Naive B cell (primary cell): ENCODE results near the gene FAM32A. TPM values are rescaled to one million over a fixed set of nuclear protein-coding genes. Genes with fewer than 3 reads are reported as not detected.

Source experiments
- ATAC-seq, 2 donors: fragments of 150-1000 bp; cut with Tn5 transposase; 2 replicates each; pipeline ENCODE4 v1.10.0; 2021; ENCODE audit warnings: low read depth in 2 of 2, mild to moderate bottlenecking in 2 of 2, moderate library complexity in 2 of 2
- DNase-seq: peaks from one replicate; pipeline ENCODE4 v3.0.0; 2022
- H3K27ac Mint-ChIP-seq, 6 donors: one replicate each; pipeline ENCODE4 v1.8.0; 2020 to 2022; ENCODE audit warnings: mild to moderate bottlenecking in 6 of 6, mixed read lengths in 6 of 6, moderate library complexity in 5 of 6, inconsistent platforms in 2 of 6
- H3K27me3 Mint-ChIP-seq, 3 donors: one replicate each; pipeline ENCODE4 v1.8.0; 2021 to 2022; ENCODE audit warnings: mixed read lengths in 3 of 3, mild to moderate bottlenecking in 1 of 3
- H3K36me3 Mint-ChIP-seq, 2 donors: one replicate each; pipeline ENCODE4 v1.8.0; 2020 to 2022; ENCODE audit warnings: mixed read lengths in 2 of 2, inconsistent platforms in 1 of 2, mild to moderate bottlenecking in 1 of 2
- H3K4me1 Mint-ChIP-seq, 3 donors: one replicate each; pipeline ENCODE4 v1.8.0; 2020 to 2022; ENCODE audit warnings: mixed read lengths in 3 of 3, inconsistent platforms in 1 of 3, mild to moderate bottlenecking in 1 of 3, moderate library complexity in 1 of 3
- H3K4me3 Mint-ChIP-seq, 8 donors: one replicate each; pipeline ENCODE4 v1.8.0; 2020 to 2022; ENCODE audit warnings: mild to moderate bottlenecking in 8 of 8, mixed read lengths in 8 of 8, moderate library complexity in 8 of 8, inconsistent platforms in 2 of 8
- H3K9me3 Mint-ChIP-seq, 7 donors: one replicate each; pipeline ENCODE4 v1.8.0; 2020 to 2022; ENCODE audit warnings: mixed read lengths in 7 of 7, mild to moderate bottlenecking in 5 of 7, inconsistent platforms in 2 of 7, moderate library complexity in 1 of 7
- polyA plus RNA-seq, 6 donors: library from polyadenylated mRNA; unstranded; fragments of 300-500 nt; fragmentation: Illumina TruSeq; gene quantifications; one replicate each; pipeline ENCODE4 v1.2.3, GENCODE V29; 2021; ENCODE audit warnings: low read depth in 6 of 6

Gene FAM32A
- polyA plus RNA-seq, 6 donors from 2014 or later, result 123 to 235 (median 155) TPM

DNA sequence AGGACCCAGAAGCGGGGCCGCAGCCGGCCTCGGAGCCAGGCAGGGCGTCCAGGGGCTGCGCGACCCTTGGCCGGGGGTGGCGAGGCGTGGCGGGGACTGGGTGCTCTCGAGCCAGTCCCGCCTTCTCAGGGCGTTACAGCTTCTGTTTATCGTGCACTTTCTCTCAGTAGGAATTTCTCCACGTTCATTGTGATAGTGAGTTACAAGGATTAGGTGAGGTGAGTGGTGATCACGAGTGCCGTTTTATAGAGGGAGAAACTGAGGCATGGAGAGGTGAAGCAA is 13.1 kb downstream of the FAM32A start:
- no peaks in the 10 kb centered on the region for H3K27me3 Mint-ChIP-seq
- peak overlapping the region; percentile 75 to 92 (median 86) for H3K4me3 Mint-ChIP-seq
- peaks cover 0 to 8% of the 10 kb centered on the region in 2 donors for H3K36me3 Mint-ChIP-seq
- ATAC-seq (no peak), DNase-seq (no peak)
- H3K27ac Mint-ChIP-seq, result peak overlapping the region in 4 of 6 donors; percentile 18 to 89 (median 84)
- peaks cover 35 to 53% (median 42%) of the 10 kb centered on the region in 3 donors for H3K4me1 Mint-ChIP-seq
- H3K9me3 Mint-ChIP-seq, result no peaks in the 10 kb centered on the region

DNA sequence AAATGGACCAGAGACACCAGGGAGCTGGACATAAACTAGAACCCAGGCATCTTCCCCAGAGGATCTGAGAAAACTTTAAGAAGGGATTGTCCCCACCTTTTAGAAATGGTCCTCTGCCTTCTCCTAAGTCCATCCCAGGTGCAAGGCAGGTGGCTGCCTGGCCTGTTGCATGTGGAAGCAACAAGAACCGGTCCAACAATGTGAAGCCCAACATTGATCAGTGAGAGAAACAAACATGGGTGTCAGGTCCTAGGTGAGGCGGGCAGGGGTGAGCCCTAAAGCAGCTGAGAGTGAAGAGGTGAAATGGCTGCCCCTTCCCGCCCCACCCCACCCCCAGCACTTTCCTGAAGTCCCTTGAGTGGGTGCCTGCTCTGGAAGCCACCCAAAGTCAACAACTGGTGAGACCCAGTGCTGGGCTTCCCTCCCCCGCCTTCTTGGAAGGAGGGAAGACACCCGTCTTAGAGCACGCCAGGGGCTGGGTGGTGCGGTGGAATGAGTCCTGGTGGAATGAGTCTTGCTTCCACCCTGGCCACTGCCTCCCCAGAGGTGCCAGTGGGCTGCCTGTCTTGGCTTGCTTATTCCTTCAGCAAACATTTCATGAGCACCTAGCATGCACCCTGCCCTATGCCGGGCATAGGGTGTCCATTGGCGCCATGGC is 14.2 kb downstream of the FAM32A start:
- H3K36me3 Mint-ChIP-seq, result peaks cover 0 to 10% of the 10 kb centered on the region in 2 donors
- H3K4me3 Mint-ChIP-seq, result peak overlapping the region in 7 of 8 donors; percentile 75 to 89 (median 86)
- no peak for DNase-seq
- no peaks in the 10 kb centered on the region for H3K9me3 Mint-ChIP-seq
- peak overlapping the region; percentile 44 to 89 (median 72) for H3K27ac Mint-ChIP-seq
- peaks cover 42 to 62% (median 51%) of the 10 kb centered on the region in 3 donors for H3K4me1 Mint-ChIP-seq
- no peaks in the 10 kb centered on the region for H3K27me3 Mint-ChIP-seq
- ATAC-seq, result no peak

DNA sequence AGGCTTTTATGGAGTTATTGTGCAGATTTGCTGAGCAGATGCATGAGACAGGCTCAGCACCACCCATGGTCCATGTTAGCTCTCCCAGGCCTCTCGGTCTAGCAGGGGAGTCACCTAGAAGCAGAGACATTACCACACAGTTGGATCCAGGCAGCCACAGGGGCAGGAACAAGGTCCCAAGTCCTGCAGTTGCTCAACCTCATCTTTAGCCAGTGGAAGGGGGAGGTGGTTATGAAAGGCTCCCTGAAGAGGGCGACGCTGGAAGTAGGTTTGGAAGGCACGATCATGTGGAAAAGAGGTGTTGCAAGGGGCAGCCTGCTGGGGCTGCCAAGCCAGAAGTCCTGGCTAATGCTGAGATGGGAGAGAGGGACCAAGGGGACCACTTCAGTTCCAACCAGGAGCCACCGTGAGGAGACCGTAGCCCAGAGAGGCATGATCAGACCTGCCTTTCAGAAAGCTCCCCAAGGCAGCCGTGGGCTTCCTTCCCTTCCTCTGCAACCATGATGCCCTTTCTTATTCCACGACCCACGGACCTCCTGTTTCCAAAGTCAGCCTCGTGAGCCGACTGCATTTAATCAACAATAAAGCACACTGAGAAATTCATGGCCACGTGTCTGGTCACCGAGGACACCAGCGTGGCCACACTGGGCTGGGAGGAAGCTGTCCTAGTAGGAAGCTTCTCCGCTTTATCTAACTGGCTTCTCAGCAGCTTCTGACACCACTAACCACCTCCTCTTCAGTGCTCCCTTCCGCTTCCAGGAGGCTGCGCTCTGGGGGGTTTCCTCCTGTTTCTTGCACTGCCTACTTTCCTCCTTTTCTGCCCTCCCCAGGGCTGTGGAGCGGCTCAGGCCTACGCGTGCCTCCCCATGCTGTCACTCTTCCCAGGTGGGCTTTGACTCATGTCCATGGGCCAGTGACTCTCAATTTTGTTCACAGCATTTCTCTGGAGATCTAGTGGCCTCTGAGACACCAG is 15.1 kb downstream of the FAM32A start:
- H3K4me1 Mint-ChIP-seq, result peaks cover 42 to 62% (median 51%) of the 10 kb centered on the region in 3 donors
- peak overlapping the region in 3 of 6 donors; percentile 62 to 74 (median 72) for H3K27ac Mint-ChIP-seq
- H3K9me3 Mint-ChIP-seq, result no peaks in the 10 kb centered on the region
- ATAC-seq, result no peak
- H3K36me3 Mint-ChIP-seq, result peaks cover 0 to 10% of the 10 kb centered on the region in 2 donors
- DNase-seq, result no peak
- H3K27me3 Mint-ChIP-seq, result no peaks in the 10 kb centered on the region
- peak overlapping the region in 7 of 8 donors; percentile 4 to 85 (median 59) for H3K4me3 Mint-ChIP-seq

DNA sequence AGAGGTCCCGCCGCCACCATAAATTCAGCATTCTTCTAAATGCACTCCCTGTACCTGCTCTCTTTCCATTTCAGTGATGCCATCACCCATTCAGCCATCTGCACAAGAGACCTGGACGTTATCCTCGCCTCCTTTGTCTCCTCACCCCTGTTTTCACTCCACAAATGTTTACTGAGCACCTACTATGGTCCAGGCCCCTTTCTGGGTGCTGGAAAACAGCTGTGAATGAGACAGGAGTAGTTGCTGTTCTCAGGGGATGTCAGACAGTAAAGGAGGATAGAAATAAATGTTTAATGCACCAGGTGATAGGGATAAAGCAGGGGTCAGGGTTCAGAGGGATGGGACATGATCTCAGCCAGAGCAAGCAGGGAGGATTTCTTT is 15.8 kb downstream of the FAM32A start:
- H3K27ac Mint-ChIP-seq, result peak overlapping the region in 1 of 6 donors; percentile 3
- H3K36me3 Mint-ChIP-seq, result peaks cover 0 to 10% of the 10 kb centered on the region in 2 donors
- peak overlapping the region in 6 of 8 donors; percentile 51 to 85 (median 63) for H3K4me3 Mint-ChIP-seq
- H3K4me1 Mint-ChIP-seq, result peaks cover 42 to 62% (median 51%) of the 10 kb centered on the region in 3 donors
- H3K27me3 Mint-ChIP-seq, result no peaks in the 10 kb centered on the region
- ATAC-seq, result no peak
- no peak for DNase-seq
- no peaks in the 10 kb centered on the region for H3K9me3 Mint-ChIP-seq

DNA sequence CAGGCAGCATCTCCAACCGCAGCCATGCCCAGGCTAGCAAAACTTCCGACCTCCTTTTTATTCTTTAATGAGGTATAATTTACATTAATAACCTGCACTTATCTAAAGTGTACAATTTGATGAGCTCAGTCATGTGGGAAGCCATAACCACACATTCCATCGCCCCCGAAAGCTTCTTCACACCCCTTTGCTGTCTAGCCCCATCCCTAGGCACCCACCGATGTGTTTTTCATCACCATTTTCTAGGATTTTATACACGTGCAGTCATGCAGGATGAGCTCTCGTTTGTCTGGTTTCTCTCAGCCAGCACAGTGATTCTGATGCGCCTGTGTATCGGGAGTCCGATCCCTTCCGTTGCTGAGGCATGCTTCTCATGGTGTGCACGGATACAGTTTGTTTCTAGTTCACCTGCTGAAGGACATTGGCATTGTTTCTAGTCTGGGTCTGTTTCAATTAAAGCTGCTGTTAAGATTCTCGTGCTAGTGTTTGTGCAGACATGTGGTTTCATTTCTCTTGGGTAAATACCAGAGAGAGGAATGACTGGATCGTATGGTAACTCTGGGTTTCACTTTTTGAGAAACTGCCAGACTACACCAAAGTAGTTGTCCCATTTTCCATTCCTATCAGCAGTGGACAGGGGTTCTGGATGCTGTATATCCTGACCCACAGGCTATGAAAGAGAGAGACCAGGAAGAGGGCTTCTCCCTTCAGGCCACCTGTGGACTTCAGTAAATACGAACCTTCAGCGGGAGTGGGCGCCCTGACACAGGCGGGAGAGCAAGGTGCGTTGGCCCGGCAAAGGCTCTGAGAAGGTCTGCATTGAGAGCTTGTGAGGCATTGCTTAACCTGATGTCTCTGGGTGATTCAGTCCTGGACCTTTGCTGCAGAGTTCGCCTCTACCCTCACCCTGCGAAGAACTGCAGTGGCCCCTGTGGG is 17.4 kb downstream of the FAM32A start:
- Mint-ChIP-seq H3K36me3 (peaks cover 0 to 15% of the 10 kb centered on the region in 2 donors), H3K4me3 (peak overlapping the region in 5 of 8 donors; percentile 31 to 69 (median 45)), H3K9me3 (no peaks in the 10 kb centered on the region), H3K27me3 (no peaks in the 10 kb centered on the region), H3K27ac (peak overlapping the region in 3 of 6 donors; percentile 15 to 82 (median 61)), H3K4me1 (peaks cover 41 to 62% (median 45%) of the 10 kb centered on the region in 3 donors)
- ATAC-seq, result no peak
- no peak for DNase-seq

DNA sequence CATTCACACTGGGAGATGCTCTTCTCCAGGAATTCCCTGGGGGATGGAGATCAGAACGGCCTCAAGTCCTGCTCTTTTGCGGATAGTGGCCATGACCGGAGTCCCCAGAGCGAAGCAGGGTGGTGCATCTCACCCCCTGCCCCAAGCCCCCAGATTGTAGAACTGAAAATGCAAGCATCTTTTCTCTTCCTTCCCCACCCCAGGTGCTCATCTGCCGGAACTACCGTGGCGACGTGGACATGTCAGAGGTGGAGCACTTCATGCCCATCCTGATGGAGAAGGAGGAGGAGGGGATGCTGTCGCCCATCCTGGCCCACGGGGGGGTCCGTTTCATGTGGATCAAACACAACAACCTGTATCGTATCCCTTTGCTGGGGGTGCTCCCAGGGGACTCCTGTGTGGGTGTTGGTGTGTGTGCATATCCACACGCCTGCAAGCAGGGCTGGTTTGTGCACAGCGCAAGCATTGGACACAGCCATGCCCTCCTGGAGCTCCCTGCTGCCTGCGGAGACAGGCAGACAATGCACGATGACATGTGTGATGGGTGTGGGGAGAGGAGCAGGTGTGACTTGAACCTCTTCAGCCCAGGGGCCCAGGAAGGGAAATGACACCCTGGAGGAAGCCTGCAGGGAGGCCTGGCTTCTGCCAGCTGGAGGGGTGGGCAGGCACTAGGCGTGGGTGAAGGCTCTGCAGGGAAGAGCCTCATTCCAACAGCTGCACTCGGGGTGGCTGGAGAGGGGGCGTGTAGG is 18.2 kb downstream of the FAM32A start:
- Mint-ChIP-seq H3K9me3 (no peaks in the 10 kb centered on the region), H3K4me1 (peaks cover 40 to 59% (median 42%) of the 10 kb centered on the region in 3 donors), H3K36me3 (peaks cover 5 to 21% of the 10 kb centered on the region in 2 donors), H3K4me3 (peak overlapping the region in 3 of 8 donors; percentile 30 to 45 (median 31)), H3K27ac (peak overlapping the region in 3 of 6 donors; percentile 42 to 82 (median 80)), H3K27me3 (no peaks in the 10 kb centered on the region)
- ATAC-seq (no peak), DNase-seq (no peak)

DNA sequence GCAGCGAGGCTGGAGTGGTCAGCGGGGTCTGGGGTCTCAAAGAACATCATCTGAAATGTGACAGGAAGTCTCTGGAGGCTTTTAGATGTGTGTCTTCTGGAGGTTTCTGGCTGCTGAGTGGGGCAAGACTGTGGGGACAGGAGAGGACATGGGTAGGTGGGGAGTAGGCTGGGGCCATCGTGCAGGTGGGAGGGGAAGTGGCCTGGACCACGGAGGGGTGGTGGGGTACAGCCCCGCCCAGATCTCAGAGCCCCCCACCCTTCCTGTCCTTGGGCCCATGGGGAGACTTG is 18.7 kb downstream of the FAM32A start:
- Mint-ChIP-seq H3K9me3 (no peaks in the 10 kb centered on the region), H3K27me3 (no peaks in the 10 kb centered on the region), H3K4me3 (peak overlapping the region in 1 of 8 donors; percentile 63), H3K36me3 (peaks cover 7 to 24% of the 10 kb centered on the region in 2 donors), H3K4me1 (peaks cover 34 to 53% (median 40%) of the 10 kb centered on the region in 3 donors), H3K27ac (peak overlapping the region in 3 of 6 donors; percentile 42 to 80 (median 76))
- ATAC-seq (no peak), DNase-seq (no peak)

DNA sequence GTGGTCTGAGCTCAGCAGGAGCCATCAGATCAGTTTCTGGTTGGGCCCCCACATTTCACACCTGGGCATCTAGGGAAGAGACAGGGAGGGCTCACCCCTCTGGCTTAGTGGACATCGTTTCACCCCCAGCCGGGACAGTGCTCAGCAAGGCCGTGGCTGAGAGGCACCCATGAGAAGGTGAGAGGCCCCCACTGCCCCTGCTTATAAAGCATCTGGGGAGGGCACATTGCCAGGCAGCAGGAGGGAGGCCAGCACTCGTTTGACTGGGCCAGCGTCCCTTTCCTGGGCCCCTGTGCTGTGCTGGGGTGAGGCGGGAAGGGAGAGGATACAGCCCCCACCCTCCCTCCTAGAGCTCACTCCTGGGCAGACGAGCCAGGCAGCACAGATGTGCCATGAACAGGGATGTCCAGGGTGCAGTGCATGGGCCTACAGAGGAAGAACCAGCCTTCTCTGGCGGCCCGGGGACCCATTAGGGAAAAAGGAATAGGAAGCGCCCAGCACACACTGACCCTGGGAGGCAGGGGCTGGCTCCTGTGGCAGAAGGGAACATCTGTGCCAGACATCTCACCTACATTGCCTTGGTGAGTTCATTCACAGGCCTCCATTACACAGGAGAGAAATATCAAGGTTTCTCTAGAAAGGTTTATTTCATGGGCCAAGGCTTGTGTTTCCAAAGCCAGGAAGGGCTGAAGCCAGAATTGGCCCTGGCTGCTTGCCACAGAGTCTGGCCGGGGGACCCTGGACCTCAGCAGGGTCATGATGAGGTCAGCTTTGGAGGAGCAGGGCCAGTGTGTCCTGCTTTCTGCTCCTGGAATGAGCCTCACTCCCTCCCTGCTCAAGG is 20.2 kb downstream of the FAM32A start:
- no peak overlapping the region for H3K4me3 Mint-ChIP-seq
- H3K36me3 Mint-ChIP-seq, result peaks cover 18 to 32% of the 10 kb centered on the region in 2 donors
- DNase-seq (no peak), ATAC-seq (no peak)
- H3K27ac Mint-ChIP-seq, result peak overlapping the region in 1 of 6 donors; percentile 42
- H3K4me1 Mint-ChIP-seq, result peaks cover 26 to 39% (median 29%) of the 10 kb centered on the region in 3 donors
- no peaks in the 10 kb centered on the region for H3K27me3 Mint-ChIP-seq
- H3K9me3 Mint-ChIP-seq, result no peaks in the 10 kb centered on the region

DNA sequence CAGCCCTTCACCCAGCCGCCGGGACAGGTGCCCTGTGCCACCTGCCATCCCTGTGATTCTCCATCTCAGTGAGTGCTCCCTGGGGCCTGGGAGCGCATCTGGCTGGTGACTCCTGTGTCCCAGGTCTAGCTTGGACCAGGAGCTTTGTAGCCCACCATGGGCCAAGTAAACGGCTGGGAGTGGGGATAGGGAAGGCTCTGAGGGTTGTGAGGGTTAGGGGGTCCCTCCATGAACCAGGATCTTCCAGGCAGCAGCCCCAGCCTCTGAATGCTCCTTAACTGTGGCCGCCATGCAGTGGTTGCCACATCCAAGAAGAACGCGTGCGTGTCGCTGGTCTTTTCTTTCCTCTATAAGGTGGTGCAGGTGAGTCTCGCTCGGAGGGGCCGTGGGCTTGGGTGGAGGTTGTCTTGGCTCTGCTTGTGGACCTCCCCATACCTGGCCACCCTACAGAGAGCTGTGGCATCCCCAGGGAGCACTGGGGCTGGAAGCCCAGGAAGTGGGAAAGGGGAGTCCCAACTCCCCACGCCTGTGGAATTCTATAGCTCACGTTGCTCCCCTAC is 20.9 kb downstream of the FAM32A start:
- H3K36me3 Mint-ChIP-seq, result peaks cover 18 to 32% of the 10 kb centered on the region in 2 donors
- no peak for ATAC-seq
- no peaks in the 10 kb centered on the region for H3K9me3 Mint-ChIP-seq
- peak overlapping the region in 3 of 6 donors; percentile 81 to 82 (median 82) for H3K27ac Mint-ChIP-seq
- DNase-seq, result no peak
- no peaks in the 10 kb centered on the region for H3K27me3 Mint-ChIP-seq
- peaks cover 20 to 33% (median 22%) of the 10 kb centered on the region in 3 donors for H3K4me1 Mint-ChIP-seq
- no peak overlapping the region for H3K4me3 Mint-ChIP-seq

DNA sequence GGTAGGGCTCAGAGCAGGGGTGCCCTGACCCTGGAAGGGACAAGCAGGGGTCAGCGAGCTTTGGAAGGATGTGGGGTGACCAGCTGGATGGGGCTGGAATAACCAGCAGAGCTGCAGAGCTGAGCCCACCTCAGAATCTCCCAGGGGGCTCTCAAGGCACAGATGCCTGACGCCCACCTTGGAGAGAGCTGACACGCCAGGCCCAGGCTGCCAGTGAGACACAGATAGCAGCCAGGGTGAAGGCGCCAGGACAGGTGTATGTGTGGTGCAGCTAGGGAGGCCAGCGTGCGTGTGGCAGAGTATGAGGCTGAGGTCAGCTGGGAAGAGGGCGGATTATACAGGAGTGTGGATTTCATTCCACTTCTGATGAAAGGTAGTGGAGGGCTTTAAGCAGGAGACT is 21.4 kb downstream of the FAM32A start:
- H3K27me3 Mint-ChIP-seq, result no peaks in the 10 kb centered on the region
- H3K4me3 Mint-ChIP-seq, result no peak overlapping the region
- H3K36me3 Mint-ChIP-seq, result peaks cover 21 to 32% of the 10 kb centered on the region in 2 donors
- peaks cover 20 to 31% (median 21%) of the 10 kb centered on the region in 3 donors for H3K4me1 Mint-ChIP-seq
- H3K9me3 Mint-ChIP-seq, result no peaks in the 10 kb centered on the region
- ATAC-seq (no peak), DNase-seq (no peak)
- peak overlapping the region in 3 of 6 donors; percentile 81 to 83 (median 82) for H3K27ac Mint-ChIP-seq

DNA sequence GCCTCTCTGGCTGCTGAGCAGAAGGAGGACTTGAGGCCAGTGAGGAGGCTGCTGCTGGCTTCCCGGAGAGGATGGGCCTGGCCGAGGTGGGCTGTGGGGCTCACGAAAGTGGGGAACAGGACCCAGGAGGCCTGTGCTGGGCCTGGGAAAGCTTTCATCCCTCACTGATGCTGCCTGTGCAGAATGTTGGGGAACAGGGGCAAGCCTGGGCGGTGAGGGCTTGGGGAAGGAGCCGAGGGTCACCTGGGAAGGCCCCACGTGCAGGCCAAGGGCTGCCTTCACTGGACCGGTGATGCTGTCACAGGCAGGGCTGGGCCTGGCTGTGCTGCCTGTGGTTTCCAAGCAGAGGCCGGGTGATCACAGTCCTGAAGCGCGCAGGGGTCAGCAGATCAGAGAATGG is 21.9 kb downstream of the FAM32A start:
- peak overlapping the region in 2 of 6 donors; percentile 23 to 82 for H3K27ac Mint-ChIP-seq
- H3K27me3 Mint-ChIP-seq, result no peaks in the 10 kb centered on the region
- no peaks in the 10 kb centered on the region for H3K9me3 Mint-ChIP-seq
- no peak overlapping the region for H3K4me3 Mint-ChIP-seq
- DNase-seq (no peak), ATAC-seq (no peak)
- H3K4me1 Mint-ChIP-seq, result peaks cover 21 to 31% (median 21%) of the 10 kb centered on the region in 3 donors
- peaks cover 25 to 32% of the 10 kb centered on the region in 2 donors for H3K36me3 Mint-ChIP-seq
